Fibroblast of upper back skin (primary cell): ENCODE results near the gene MYH14.

Experiments used
- DNase-seq: peaks from one replicate; pipeline ENCODE4 v3.0.0-alpha.2; 2013

Gene MYH14

DNA sequence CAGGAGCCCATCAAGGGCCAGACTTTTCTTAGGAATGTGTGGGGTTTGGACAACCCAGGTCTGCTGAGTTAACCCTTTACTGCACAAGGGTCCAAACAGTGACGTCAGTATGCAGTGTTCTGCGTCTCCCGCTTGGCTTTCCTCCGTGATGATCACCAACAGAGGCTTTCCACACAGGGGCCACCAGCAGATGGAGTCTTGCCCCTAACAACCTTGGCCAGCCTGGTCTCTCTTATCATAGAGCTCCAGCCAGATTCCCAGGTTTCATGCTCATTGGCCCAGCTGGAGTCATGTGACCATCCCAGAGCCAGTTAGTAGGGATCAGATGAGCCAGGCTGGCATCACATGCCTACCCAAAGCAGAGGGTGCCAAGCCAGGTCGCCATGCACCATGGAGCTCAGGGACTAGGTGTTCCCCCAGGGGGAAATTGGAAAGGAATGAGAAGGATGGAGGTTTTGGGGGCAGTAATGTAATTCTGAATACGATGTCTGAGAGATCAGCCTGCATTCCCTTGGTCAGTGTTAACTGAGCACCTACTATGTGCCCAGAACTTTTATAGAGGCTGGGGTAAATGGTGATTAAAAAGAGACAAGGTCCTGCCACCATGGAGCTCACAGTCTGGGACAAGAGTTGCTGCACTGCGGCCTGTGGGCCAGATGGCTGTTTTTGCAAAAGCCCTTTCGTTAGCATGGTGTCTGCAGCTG, 61.2 kb downstream of the MYH14 start:
- no peak for DNase-seq

DNA sequence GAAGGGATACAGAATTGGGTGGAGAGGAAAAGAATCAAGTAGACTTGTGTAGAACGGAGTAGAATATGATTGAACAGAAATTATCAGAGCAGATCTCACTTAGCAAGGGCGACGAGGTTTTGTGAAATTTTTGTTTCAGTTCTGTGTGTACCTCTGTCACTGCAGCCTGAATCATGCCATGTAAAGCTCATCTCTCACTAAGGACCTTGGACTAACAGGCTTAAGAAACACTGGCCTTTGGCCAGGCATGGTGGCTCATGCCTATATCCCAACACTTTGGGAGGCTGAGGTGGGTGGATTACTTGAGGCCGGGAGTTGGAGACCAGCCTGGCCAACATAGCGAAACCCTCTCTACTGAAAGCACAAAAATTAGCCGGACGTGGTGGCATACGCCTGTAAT, 62.6 kb downstream of the MYH14 start:
- DNase-seq = no peak

DNA sequence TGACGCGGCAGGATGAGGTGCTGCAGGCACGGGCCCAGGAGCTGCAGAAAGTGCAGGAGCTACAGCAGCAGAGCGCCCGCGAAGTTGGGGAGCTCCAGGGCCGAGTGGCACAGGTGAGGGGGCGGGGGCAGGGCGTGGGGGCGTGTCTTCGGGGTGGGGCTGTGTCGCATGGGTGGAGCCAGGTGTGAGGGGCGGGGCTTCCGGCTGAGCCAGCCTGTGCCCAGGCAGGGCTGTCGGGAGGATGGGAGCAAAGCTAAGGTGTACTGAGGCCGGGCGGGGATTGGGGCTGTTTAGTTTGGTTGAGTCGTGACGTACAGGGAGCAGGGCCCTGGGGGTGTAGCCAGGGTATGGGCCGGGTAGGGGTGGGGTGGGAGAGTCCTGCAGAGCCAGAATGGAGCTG, 63.5 kb downstream of the MYH14 start:
- no peak for DNase-seq

DNA sequence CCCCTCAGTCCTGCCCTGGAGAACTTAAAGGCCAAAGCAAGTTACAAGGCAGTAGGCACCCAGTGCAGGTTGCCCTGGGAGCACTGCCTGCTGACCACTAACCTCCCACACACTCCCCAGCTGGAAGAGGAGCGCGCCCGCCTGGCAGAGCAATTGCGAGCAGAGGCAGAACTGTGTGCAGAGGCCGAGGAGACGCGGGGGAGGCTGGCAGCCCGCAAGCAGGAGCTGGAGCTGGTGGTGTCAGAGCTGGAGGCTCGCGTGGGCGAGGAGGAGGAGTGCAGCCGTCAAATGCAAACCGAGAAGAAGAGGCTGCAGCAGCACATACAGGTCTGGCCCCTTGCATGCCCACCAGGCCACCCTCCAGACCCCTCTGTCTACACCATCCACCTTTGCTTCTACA, 64.6 kb downstream of the MYH14 start:
- no peak for DNase-seq

DNA sequence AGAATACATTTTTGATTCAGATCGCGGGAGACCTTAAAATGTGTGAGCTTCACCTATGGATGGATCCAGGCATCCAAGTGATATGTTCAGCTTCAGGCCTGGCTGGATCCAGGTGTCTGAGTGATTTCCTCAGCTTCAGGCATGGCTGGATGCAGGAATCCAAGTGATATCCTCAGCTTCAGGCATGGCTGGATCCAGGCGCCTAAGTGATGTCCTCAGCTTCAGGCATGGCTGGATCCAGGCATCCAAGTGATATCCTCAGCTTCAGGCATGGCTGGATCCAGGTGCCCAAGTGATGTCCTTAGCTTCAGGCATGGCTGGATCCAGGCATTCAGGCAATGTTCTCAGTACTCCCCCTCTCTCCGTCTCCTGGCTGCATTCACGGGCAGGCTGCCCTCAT, 65.1 kb downstream of the MYH14 start:
- DNase-seq = no peak

DNA sequence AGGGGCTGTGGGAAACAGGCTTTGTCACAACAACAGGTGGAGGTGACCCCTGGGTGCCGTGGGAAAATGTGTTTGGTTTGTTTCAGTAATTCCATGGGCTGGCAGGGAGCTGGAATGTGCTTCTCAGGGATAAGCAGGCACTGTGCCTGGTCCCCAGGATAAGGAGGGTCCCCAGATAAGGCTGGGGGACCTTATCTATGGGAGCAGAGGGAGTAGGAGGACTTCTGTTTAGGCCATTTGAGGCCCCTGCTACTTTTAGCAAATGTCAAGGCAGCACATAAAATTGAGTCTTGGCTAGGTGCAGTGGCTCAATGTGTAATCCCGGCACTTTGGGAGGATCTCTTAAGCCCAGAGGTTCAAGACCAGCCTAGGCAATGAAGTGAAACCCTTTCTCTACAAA, 66.2 kb downstream of the MYH14 start:
- no peak for DNase-seq

DNA sequence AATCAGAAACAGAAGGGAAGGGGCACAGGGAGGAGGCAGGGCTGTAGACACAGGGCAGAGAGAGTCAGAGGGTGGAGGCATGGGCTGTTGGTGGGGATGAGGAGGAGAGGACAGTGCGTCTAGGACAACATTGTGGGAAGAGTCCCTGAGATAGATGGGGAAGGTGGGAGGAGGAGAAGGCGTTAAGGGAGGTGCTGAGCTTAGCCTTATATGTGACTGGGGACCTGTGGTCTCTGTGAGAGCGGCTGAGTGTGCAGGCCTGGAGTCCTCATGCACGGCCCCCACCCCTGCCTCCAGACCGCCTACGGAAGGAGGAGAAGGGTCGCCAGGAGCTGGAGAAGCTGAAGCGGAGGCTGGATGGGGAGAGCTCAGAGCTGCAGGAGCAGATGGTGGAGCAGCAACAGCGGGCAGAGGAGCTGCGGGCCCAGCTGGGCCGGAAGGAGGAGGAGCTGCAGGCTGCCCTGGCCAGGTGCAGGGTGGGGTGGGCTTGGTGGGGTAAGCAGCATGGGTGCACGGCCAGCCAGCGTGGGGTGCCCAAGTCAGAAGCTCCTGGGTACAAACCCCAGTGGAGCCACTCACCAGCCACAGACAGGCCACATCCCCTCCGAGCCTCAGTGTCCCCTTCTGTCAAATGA, 69.0 kb downstream of the MYH14 start:
- DNase-seq = no peak

DNA sequence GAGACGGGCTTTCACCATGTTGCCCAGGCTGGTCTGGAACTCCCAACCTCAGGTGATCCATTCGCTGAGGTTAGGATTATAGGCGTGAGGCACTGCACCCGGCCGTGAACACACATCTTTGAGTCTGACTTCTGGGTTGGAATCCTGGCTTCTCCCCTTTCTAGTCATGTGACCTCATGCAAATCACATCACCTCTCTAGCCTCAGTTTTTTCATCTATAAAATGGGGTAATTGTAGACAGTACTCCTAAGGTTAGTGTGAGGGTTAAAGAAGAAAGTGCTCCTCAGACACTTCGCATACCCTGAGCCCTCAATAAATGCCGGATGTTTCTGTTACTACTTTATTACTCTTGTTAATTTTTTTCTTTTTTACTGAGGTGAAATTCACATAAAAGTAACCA, 70.4 kb downstream of the MYH14 start:
- no peak for DNase-seq

DNA sequence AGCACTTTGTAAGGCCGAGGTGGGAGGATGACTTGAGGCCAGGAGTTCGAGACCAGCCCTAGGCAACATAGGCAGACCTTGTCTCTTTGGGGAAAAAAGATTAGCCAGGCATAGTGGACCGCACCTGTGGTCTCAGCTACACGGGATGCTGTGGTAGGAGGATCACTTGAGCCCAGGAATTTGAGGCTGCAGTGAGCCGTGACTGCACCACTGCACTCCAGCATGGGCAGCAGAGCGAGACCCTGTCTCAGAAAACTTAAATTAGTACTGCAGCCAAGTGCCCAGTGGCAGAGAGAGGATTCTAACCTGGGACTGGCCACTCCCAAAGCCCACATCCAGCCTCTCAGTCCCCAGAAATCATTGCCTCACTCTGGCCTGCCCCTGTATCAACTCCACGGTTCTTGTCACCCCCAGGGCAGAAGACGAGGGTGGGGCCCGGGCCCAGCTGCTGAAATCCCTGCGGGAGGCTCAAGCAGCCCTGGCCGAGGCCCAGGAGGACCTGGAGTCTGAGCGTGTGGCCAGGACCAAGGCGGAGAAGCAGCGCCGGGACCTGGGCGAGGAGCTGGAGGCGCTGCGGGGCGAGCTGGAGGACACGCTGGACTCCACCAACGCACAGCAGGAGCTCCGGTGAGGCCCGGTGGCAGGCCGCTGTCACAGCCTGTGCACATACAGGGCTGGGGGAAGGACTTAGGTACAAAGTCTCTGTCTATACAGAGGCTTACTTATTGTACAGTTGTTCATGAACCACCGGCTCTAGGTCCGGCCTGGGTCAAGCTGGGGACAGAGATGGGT, 72.4 kb downstream of the MYH14 start:
- no peak for DNase-seq

DNA sequence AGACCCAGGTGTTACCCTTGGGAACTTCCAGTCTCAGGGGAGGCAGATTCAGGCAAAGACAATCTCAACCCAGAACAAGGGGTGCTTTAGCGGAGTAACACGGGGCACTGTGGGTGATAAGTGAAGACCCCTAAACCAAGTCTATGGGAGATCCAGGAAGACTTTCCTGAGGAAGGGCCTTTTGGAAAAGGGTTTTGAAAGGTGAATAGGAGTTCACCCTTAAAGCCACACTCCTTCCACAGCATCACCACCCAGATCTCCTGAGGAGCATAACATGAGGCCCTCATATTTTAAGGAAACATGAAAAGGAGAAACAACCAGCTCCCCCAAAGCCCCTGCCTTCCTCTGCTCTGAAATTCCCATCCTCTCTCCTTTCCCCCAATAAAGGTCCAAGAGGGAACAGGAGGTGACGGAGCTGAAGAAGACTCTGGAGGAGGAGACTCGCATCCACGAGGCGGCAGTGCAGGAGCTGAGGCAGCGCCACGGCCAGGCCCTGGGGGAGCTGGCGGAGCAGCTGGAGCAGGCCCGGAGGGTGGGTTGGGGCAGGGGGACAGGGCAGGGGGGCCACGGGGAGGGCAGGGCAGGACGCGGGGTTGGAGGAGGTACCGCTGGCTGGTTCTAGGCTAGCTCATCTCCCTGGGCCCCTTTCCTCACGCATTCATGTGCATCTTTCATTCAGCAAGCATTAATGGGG, 73.1 kb downstream of the MYH14 start:
- no peak for DNase-seq

DNA sequence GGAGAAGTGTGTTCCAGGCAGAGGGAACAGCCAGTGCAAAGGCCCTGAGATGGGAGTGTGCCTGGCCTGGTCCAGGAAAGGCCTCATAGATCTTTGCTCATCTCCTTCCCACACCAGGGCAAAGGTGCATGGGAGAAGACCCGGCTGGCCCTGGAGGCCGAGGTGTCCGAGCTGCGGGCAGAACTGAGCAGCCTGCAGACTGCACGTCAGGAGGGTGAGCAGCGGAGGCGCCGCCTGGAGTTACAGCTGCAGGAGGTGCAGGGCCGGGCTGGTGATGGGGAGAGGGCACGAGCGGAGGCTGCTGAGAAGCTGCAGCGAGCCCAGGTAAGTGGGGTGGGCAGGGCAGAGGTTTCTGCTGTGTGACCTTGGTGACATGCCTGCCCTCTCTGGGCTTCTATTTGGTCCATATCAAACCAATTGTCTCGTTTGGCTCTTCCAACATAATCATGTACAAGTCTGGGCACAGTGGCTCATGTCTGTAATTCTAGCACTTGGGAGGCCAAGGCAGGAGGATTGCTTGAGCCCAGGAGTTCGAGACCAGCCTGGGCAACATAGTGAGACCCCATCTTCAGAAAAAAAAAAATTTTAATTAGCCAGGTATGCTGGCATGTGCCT, 74.7 kb downstream of the MYH14 start:
- no peak for DNase-seq

DNA sequence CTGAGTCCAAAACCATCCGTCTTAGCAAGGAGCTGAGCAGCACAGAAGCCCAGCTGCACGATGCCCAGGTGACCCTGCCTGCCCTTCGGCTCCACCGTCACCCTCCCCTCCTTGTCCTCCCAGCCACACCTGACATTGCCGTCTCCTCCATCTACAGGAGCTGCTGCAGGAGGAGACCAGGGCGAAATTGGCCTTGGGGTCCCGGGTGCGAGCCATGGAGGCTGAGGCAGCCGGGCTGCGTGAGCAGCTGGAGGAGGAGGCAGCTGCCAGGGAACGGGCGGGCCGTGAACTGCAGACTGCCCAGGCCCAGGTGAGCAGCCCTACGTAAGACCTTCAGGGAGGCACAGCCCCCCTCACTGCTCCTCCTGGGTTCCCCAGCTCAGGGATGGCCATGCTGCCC, 76.7 kb downstream of the MYH14 start:
- DNase-seq = no peak

DNA sequence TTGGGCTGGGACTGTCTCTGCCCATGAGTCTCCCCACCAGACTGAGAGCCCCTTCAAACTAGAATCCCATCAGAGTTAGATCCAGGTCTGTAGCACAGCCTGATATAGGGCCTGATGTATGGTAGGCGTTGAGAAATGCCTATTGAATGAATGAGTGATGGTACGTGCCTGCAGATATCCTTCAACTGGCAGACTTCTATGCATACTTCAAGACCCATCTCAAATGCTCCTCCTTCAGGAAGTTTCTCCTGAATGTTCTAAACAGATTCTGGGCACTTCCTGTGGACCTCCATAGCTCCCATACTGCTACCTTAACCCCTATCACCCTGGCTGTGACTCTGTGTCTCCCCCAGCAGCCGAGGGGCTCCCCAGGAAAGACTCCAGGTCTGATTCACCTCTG, 77.6 kb downstream of the MYH14 start:
- no peak for DNase-seq

DNA sequence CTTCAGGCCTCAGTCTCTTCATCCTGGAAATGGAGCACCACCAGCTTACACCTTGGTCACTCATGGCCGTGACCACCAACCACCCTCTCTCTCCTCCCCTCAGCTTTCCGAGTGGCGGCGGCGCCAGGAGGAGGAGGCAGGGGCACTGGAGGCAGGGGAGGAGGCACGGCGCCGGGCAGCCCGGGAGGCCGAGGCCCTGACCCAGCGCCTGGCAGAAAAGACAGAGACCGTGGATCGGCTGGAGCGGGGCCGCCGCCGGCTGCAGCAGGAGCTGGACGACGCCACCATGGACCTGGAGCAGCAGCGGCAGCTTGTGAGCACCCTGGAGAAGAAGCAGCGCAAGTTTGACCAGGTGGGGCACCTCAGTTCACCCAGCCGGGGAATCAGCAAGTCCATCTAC, 78.1 kb downstream of the MYH14 start:
- DNase-seq = no peak

DNA sequence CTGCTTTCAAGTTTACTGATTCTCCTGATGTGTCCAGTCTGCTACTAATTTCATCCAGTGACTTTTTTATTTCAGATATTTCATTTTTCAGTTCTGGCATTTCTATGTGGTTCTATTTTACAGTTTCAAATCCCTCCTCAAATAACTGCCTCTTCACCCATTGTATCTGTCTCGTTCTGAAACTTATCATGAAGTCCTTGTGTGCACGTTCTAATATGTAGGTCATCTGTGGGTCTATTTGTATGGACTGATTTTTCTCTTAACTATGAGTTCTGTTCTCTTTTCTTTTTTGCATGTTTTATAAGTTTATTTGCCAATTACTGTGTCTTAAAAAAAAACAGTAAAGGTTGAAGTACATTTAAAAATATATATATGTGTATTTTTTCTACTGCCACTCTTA, 82.4 kb downstream of the MYH14 start:
- DNase-seq = no peak

DNA sequence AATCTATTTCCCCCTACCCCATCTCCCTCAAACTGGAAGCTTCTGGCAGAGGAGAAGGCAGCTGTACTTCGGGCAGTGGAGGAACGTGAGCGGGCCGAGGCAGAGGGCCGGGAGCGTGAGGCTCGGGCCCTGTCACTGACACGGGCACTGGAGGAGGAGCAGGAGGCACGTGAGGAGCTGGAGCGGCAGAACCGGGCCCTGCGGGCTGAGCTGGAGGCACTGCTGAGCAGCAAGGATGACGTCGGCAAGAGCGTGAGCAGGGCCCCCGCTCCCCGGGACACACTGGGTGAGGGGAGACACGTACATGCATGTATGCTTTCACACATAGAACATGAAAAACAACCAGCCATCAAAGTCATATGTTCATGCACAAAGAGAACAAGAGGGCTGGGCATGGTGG, 83.0 kb downstream of the MYH14 start:
- DNase-seq = no peak

DNA sequence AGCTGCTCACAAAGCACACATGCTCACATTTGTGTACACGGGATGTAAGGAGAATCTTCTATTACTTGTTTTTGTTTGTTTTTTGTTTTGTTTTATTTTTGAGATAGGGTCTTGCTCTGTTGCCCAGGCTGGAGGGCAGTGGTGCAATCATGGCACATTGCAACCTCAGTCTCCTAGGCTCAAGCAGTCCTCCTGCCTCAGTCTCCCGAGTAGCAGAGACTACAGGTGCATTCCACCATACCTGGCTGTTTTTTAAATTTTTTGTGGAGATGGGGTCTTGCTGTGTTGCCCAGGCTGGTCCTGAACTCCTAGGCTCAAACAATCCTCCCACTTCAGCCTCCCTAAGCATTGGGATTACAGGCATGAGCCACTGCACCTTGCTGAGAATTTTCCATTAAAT, 83.9 kb downstream of the MYH14 start:
- DNase-seq = no peak

DNA sequence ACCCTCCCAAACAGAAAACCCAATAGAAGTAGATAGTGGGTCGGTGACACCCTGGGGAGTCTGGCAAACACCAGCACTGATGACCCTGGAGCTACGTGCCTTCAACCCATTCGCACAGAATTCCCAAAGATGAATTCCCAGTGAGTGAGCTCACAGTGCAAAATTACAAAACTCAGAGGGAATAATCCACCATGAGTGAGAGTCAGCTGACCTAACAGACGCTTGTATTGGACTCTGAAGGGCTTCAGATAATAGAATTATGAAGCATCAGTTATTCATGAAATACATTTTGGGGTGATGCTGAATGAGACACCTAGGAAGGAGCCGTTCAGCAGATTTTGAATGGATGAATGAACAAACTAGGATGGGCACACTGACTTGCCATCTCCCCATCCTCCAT, 85.5 kb downstream of the MYH14 start:
- DNase-seq = no peak

DNA sequence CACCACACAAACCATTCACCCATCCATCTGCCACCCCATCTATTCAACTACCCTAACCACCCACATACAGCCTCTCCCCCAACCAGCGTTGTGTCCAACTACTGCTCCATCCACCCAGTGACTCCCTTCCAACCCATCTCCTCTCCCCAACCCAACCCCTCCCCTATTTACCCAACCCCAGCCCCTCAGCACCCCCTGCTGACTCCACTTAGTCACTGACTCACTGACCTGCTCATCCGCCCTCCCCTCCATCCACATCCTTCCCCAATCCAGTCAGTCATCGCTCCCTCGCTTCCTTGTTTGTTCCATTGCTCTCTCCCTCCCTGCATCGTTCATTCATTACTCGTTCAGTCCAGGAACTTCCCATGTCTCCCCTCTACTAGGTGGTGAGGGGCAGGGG, 86.6 kb downstream of the MYH14 start:
- no peak for DNase-seq

DNA sequence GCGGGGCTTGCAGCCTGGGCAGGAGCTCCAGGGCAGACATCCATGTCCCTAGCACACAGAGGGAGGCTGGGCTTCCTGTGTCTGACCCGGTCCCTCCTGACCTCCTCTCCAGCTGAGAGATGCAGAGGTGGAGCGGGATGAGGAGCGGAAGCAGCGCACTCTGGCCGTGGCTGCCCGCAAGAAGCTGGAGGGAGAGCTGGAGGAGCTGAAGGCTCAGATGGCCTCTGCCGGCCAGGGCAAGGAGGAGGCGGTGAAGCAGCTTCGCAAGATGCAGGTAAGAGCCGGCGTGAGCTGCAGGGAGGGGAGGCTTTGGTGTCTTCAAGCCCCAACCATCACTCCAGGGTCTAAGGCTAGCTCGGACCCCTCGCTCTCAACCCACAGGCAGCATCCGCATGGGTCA, 87.4 kb downstream of the MYH14 start:
- no peak for DNase-seq

DNA sequence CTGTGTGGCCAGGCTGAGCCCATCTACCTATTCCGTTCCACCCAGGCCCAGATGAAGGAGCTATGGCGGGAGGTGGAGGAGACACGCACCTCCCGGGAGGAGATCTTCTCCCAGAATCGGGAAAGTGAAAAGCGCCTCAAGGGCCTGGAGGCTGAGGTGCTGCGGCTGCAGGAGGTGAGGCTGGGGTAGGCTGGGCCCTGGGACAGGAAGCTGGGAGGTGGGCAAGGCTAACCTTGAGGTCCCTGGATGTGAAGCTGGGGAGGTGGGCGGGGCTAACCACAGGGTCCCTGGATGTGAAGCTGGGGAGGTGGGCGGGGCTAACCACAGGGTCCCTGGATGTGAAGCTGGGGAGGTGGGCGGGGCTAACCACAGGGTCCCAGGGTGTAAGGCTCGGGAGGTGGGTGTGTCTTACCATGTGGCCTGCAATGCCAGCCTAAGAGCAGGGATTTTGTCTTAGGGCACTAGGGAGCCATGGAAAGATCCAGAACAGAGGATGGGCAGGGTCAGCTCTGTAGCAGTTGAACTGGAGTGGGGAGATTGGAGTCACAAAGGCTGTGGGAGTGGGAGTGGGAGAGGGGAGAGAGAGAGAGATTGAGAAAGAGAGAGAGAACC, 88.9 kb downstream of the MYH14 start:
- no peak for DNase-seq

DNA sequence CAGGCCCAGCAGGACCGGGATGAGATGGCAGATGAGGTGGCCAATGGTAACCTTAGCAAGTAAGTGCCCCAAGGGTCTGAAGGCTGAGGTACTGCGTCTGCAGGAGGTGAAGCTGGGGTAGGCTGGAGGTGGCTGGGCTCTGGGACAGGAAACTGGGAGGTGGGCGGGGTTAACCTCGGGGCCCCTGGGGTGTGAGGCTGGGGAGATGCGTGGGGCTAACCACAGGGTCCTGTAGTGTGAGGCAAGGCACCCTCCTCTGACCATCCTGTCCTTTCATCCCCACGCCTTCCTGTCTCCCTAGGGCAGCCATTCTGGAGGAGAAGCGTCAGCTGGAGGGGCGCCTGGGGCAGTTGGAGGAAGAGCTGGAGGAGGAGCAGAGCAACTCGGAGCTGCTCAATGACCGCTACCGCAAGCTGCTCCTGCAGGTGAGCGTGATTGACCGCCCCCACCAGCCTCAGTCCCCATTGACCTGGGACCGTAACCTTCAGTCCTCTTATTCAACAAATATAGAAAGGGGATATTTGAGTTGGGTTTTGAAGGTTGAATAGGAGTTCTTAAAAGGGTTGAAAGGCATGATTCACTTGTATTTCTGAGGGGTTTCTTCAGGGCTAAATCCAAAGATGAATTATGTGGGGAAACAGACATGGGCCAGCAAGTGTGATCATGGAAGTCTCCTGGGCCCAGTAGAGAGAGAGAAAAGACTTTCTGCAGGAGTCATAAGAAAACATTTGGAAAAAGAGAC, 90.0 kb downstream of the MYH14 start:
- DNase-seq = no peak
